ENCODE measurements around the gene CHSY1.

- TF ChIP-seq EZH2phosphoT487 (IDR thresholded peaks at IDR 0.05; ENCODE audit: insufficient read depth, low read depth) (no peak), EZH2 (IDR thresholded peaks at IDR 0.05; ENCODE audit: insufficient read depth, poor library complexity, severe bottlenecking) (no peak)
Measured at GRCh38 chr15:101246824-101247745, 4.8 kb downstream of the CHSY1 start.

Data from GM23248 (cell line).